SK-N-SH (cell line): ENCODE measurements around the gene COL21A1. TPM values are rescaled to one million over a fixed set of nuclear protein-coding genes. Genes with fewer than 3 reads are reported as not detected.

Source experiments
- CTCF ChIA-PET: fragments of 300-600, 350-600 bp; formaldehyde crosslinking; extraction: SDS; loops from one replicate; lab custom pipeline; 2021; lab: Yijun Ruan, JAX
- POLR2A ChIA-PET: fragments of 350-600 bp; sonication (Branson Sonifier 250); formaldehyde crosslinking; extraction: SDS; loops from one replicate; lab custom pipeline; 2020; ENCODE audit warnings: antibody characterized with exemption, inconsistent platforms; lab: Yijun Ruan, JAX
- DNase-seq: peaks from one replicate; pipeline ENCODE4 v3.0.0; 2012
- H2AFZ ChIP-seq: fragments of 200-600 bp; sonication (generic); 2 replicates; pipeline ENCODE4 v1.8.1; 2016; ENCODE audit warnings: antibody characterized with exemption, mild to moderate bottlenecking, low read depth
- H3F3A ChIP-seq: fragments of 200-600 bp; sonication (generic); replicated peaks from 2 replicates; pipeline ENCODE3; 2016; ENCODE audit warnings: antibody characterized with exemption, mild to moderate bottlenecking; ENCODE audit not compliant: insufficient read depth
- H3K27ac ChIP-seq, 2 experiments: fragments of 200-500 bp in 1 of 2; fragments of 200-600 bp in 1 of 2; sonication (Bioruptor generic) in 1 of 2; sonication (generic), shearing (Covaris generic) in 1 of 2; 2 replicates each; pipeline versions ENCODE4 v1.5.1 to v1.6.1; 2014 to 2016; ENCODE audit warnings: low read depth in 2 of 2, inconsistent platforms in 1 of 2, low read length in 1 of 2, mild to moderate bottlenecking in 1 of 2, mixed read lengths in 1 of 2
- H3K27me3 ChIP-seq: fragments of 200-600 bp; sonication (generic), shearing (Covaris generic); 2 replicates; pipeline ENCODE4 v1.6.1; 2016; ENCODE audit warnings: mixed run types; ENCODE audit not compliant: insufficient read depth
- H3K36me3 ChIP-seq, 2 experiments: fragments of 200-500 bp in 1 of 2; fragments of 200-600 bp in 1 of 2; sonication (Bioruptor generic) in 1 of 2; sonication (generic) in 1 of 2; replicated peaks in 1 of 2; 2 replicates each; pipeline versions ENCODE3 to v1.5.1; 2014 to 2016; ENCODE audit warnings: low read length in 1 of 2, mild to moderate bottlenecking in 1 of 2; ENCODE audit not compliant: insufficient read depth in 2 of 2, control insufficient read depth in 1 of 2
- H3K4me1 ChIP-seq, 2 experiments: fragments of 200-500 bp in 1 of 2; fragments of 200-600 bp in 1 of 2; sonication (Bioruptor generic) in 1 of 2; sonication (generic), shearing (Covaris generic) in 1 of 2; 2 replicates each; pipeline versions ENCODE4 v1.5.1 to v1.6.1; 2014 to 2016; ENCODE audit warnings: low read depth in 1 of 2, low read length in 1 of 2, mixed run types in 1 of 2; ENCODE audit not compliant: insufficient read depth in 2 of 2, control insufficient read depth in 1 of 2
- H3K4me2 ChIP-seq: fragments of 200-600 bp; sonication (generic), shearing (Covaris generic); 2 replicates; pipeline ENCODE4 v1.6.1; 2017; ENCODE audit warnings: mixed run types
- H3K4me3 ChIP-seq, 2 experiments: fragments of 200-500 bp in 1 of 2; fragments of 200-600 bp in 1 of 2; sonication (Bioruptor generic) in 1 of 2; sonication (generic), shearing (Covaris generic) in 1 of 2; 2 replicates each; pipeline versions ENCODE4 v1.5.1 to v1.8.1; 2014 to 2016; ENCODE audit warnings: low read depth in 2 of 2, inconsistent platforms in 1 of 2, low read length in 1 of 2, mild to moderate bottlenecking in 1 of 2, mixed read lengths in 1 of 2, moderate library complexity in 1 of 2
- H3K79me2 ChIP-seq: fragments of 200-600 bp; sonication (generic); 2 replicates; pipeline ENCODE4 v1.8.1; 2017; ENCODE audit warnings: mild to moderate bottlenecking; ENCODE audit not compliant: insufficient read depth
- H3K9ac ChIP-seq: fragments of 200-600 bp; sonication (generic); 2 replicates; pipeline ENCODE4 v1.6.1; 2017; ENCODE audit warnings: mixed run types
- H3K9me2 ChIP-seq: fragments of 200-600 bp; sonication (generic); 2 replicates; pipeline ENCODE4 v1.6.1; 2017; ENCODE audit warnings: mixed run types
- H3K9me3 ChIP-seq: fragments of 200-600 bp; sonication (generic); 2 replicates; pipeline ENCODE4 v1.6.1; 2017; ENCODE audit warnings: mixed run types, mild to moderate bottlenecking, moderate library complexity
- H4K20me1 ChIP-seq: fragments of 200-600 bp; sonication (generic); 2 replicates; pipeline ENCODE4 v1.6.1; 2017; ENCODE audit warnings: mild to moderate bottlenecking, mixed run types; ENCODE audit not compliant: insufficient read depth
- CHD2 ChIP-seq: fragments of 150-350 bp; IDR thresholded peaks from 2 replicates; pipeline ENCODE4 v1.6.1; 2018; ENCODE audit warnings: low read length; ENCODE audit not compliant: partially characterized antibody
- ELF1 ChIP-seq: IDR thresholded peaks from 2 replicates; pipeline ENCODE4 v1.4.0; 2012
- EZH2phosphoT487 ChIP-seq: fragments of 200-600 bp; sonication (generic); IDR thresholded peaks from 2 replicates; pipeline ENCODE4 v1.6.1; 2017; ENCODE audit warnings: low read depth, mixed run types, mild to moderate bottlenecking, antibody characterized with exemption, moderate library complexity, borderline replicate concordance
- FOSL2 ChIP-seq: IDR thresholded peaks from 2 replicates; pipeline ENCODE4 v1.4.0; 2012; ENCODE audit warnings: low read depth, mild to moderate bottlenecking, moderate library complexity, borderline replicate concordance
- FOXJ3 ChIP-seq: sonication (generic); formaldehyde crosslinking; IDR thresholded peaks from 2 replicates; pipeline ENCODE4 v1.5.1; 2020; ENCODE audit warnings: mild to moderate bottlenecking, missing genetic modification reagents
- FOXM1 ChIP-seq: IDR thresholded peaks from 2 replicates; pipeline ENCODE4 v1.4.0; 2012; ENCODE audit warnings: low read depth, mild to moderate bottlenecking
- GATA2 ChIP-seq: sonication (generic); formaldehyde crosslinking; IDR thresholded peaks from 2 replicates; pipeline ENCODE4 v1.5.0; 2020; ENCODE audit warnings: mild to moderate bottlenecking, missing genetic modification reagents
- IRF3 ChIP-seq: fragments of 150-350 bp; IDR thresholded peaks from 2 replicates; pipeline ENCODE4 v1.6.1; 2016; ENCODE audit warnings: mild to moderate bottlenecking, low read depth, low read length
- NRF1 ChIP-seq: IDR thresholded peaks from 2 replicates; pipeline ENCODE4 v1.6.1; 2012; ENCODE audit warnings: low read depth, mild to moderate bottlenecking, low read length
- PBX3 ChIP-seq: IDR thresholded peaks from 2 replicates; pipeline ENCODE4; 2012
- POLR2AphosphoS5 ChIP-seq: IDR thresholded peaks from 2 replicates; pipeline ENCODE4 v1.6.1; 2012; ENCODE audit warnings: low read depth, low read length
- RAD21 ChIP-seq: IDR thresholded peaks from 2 replicates; pipeline ENCODE4 v1.6.1; 2012; ENCODE audit warnings: mild to moderate bottlenecking, low read length
- RCOR1 ChIP-seq: fragments of 150-350 bp; IDR thresholded peaks from 2 replicates; pipeline ENCODE4 v1.6.1; 2017; ENCODE audit warnings: antibody characterized with exemption, low read length
- TAF1 ChIP-seq: IDR thresholded peaks from 2 replicates; pipeline ENCODE4 v1.6.1; 2012; ENCODE audit warnings: low read depth, mild to moderate bottlenecking, low read length, moderate library complexity, borderline replicate concordance
- TEAD4 ChIP-seq: IDR thresholded peaks from 2 replicates; pipeline ENCODE4 v1.4.0; 2012; ENCODE audit warnings: mild to moderate bottlenecking, borderline replicate concordance; ENCODE audit not compliant: insufficient read depth
- USF2 ChIP-seq: fragments of 150-350 bp; IDR thresholded peaks from 2 replicates; pipeline ENCODE4 v1.6.1; 2017; ENCODE audit warnings: antibody characterized with exemption, low read length, low read depth, borderline replicate concordance
- WGBS: methylation state at CpG from one replicate; pipeline ENCODE4 v1.1.6; 2017; ENCODE audit warnings: low lambda C conversion rate; 5-methylcytosine and 5-hydroxymethylcytosine counted together
- polyA plus RNA-seq, 3 experiments: library from polyadenylated mRNA; depleted of rRNA; stranded (reverse); fragments of >200 nt; gene quantifications; 2 replicates each; pipeline ENCODE4 v1.2.3, GENCODE V29; 2012
- TF ChIP-seq, protein P1 (sequence below): IDR thresholded peaks from 2 replicates; pipeline ENCODE4 v1.4.0; 2012; ENCODE audit warnings: low read depth, borderline replicate concordance

COL21A1 gene
- polyA plus RNA-seq, 1 of the 3 experiments (the other 2 are of a cell fraction), result 0.07 TPM

DNA sequence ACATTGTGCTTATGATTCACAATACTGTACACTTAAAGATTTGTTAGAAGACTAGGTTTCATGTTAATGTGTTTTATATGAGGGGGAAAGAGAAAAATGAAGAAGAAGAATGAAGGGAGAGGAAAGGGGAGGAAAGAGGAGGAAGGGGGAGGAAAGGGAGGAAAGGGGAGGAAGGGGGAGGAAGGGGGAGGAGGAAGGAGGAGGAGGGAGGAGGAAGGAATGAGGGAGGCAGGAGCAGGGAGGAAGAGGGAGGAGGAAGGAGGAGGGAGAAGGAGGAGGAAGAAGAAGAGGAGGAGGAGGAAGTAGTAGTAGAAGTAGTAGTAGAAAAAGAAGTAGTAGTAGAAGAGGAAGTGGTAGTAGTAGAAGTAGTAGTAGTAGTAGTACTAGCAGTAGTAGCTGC, 70.6 kb downstream of the COL21A1 start (continued):
- TF ChIP-seq FOXJ3 (CRISPR knock-in tag) (no peak), TAF1 (no peak), NRF1 (no peak)

DNA sequence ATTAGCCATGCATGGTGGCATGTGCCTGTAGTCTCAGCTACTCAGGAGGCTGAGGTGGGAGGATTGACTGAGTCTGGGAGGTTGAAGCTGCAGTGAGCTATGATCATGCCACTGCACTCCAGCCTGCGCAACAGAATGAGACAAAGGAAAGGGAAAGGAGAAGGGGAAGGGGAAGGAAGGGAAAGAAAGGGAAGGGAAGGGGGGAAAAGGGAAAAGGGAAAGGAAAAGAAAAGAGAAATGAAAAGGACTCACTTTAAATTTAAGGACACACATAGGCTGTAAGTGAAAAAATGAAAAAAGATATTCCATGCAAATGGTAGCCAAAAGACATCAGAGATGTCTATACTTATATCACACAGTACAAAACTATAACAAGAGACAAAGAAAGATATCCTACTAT, 74.2 kb downstream of the COL21A1 start:
- H3K9ac ChIP-seq, result no peak overlapping the region
- POLR2A ChIA-PET, result no interaction called here
- no peaks in the 10 kb centered on the region for H3K4me1 ChIP-seq
- no peak overlapping the region for H3K27ac ChIP-seq
- H3K27me3 ChIP-seq, result no peaks in the 10 kb centered on the region
- no peaks in the 10 kb centered on the region; the same call in 1 of the 2 replicates for H3K9me2 ChIP-seq
- WGBS, result no CpG with 5 or more reads among the region's 1 CpG
- H3K4me2 ChIP-seq, result no peak overlapping the region
- H3K36me3 ChIP-seq, result peaks cover 0 to 4% of the 10 kb centered on the region in 2 experiments
- DNase-seq, result no peak
- H2AFZ ChIP-seq, result no peak overlapping the region
- no peak for TF ChIP-seq USF2
- TF ChIP-seq ELF1, result no peak
- no peak for TF ChIP-seq GATA2 (CRISPR knock-in tag)
- peaks cover 20% of the 10 kb centered on the region; the same call in 1 of the 2 replicates for H3K9me3 ChIP-seq
- H4K20me1 ChIP-seq, result no peaks in the 10 kb centered on the region
- H3F3A ChIP-seq, result no peaks in the 10 kb centered on the region
- CTCF ChIA-PET, result no interaction called here
- H3K4me3 ChIP-seq, result no peak overlapping the region
- H3K79me2 ChIP-seq, result no peaks in the 10 kb centered on the region

- Histone ChIP-seq H3K4me2 (no peak overlapping the region), H3K27me3 (no peaks in the 10 kb centered on the region), H3F3A (no peaks in the 10 kb centered on the region), H3K27ac (no peak overlapping the region), H2AFZ (no peak overlapping the region), H4K20me1 (no peaks in the 10 kb centered on the region), H3K36me3 (peaks cover 0 to 4% of the 10 kb centered on the region in 2 experiments), H3K4me1 (no peaks in the 10 kb centered on the region), H3K9me3 (peaks cover 20% of the 10 kb centered on the region; the same call in 1 of the 2 replicates), H3K4me3 (no peak overlapping the region), H3K9me2 (no peaks in the 10 kb centered on the region), H3K9ac (no peak overlapping the region), H3K79me2 (no peaks in the 10 kb centered on the region)
- no peak for DNase-seq
- ChIA-PET POLR2A (no interaction called here), CTCF (no interaction called here)
- TF ChIP-seq EZH2phosphoT487, result no peak
- TF ChIP-seq RCOR1, result no peak
- TF ChIP-seq POLR2AphosphoS5, result no peak
- TF ChIP-seq FOSL2, result no peak
- no peak for TF ChIP-seq TEAD4
- no peak for TF ChIP-seq RAD21
- TF ChIP-seq, protein P1, sequence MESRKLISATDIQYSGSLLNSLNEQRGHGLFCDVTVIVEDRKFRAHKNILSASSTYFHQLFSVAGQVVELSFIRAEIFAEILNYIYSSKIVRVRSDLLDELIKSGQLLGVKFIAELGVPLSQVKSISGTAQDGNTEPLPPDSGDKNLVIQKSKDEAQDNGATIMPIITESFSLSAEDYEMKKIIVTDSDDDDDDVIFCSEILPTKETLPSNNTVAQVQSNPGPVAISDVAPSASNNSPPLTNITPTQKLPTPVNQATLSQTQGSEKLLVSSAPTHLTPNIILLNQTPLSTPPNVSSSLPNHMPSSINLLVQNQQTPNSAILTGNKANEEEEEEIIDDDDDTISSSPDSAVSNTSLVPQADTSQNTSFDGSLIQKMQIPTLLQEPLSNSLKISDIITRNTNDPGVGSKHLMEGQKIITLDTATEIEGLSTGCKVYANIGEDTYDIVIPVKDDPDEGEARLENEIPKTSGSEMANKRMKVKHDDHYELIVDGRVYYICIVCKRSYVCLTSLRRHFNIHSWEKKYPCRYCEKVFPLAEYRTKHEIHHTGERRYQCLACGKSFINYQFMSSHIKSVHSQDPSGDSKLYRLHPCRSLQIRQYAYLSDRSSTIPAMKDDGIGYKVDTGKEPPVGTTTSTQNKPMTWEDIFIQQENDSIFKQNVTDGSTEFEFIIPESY, result no peak
- TF ChIP-seq FOXM1, result no peak
- no peak for TF ChIP-seq CHD2
- no peak for TF ChIP-seq IRF3
- TF ChIP-seq PBX3, result no peak
- WGBS, result 21% methylated on average over 2 of the region's 2 CpGs
Observed at GRCh38 chr6:56172144-56172543, 75.2 kb downstream of the COL21A1 start.
